Measurements from ENCODE around the gene CHN1. TPM values are rescaled to one million over a fixed set of nuclear protein-coding genes. Genes with fewer than 3 reads are reported as not detected.

Gene CHN1
- total and polyA plus RNA-seq, 2 of the 8 experiments (the other 6 are each of a cell fraction or from before 2014, with no cell fraction given) = 54.0 to 65.7 TPM

DNA sequence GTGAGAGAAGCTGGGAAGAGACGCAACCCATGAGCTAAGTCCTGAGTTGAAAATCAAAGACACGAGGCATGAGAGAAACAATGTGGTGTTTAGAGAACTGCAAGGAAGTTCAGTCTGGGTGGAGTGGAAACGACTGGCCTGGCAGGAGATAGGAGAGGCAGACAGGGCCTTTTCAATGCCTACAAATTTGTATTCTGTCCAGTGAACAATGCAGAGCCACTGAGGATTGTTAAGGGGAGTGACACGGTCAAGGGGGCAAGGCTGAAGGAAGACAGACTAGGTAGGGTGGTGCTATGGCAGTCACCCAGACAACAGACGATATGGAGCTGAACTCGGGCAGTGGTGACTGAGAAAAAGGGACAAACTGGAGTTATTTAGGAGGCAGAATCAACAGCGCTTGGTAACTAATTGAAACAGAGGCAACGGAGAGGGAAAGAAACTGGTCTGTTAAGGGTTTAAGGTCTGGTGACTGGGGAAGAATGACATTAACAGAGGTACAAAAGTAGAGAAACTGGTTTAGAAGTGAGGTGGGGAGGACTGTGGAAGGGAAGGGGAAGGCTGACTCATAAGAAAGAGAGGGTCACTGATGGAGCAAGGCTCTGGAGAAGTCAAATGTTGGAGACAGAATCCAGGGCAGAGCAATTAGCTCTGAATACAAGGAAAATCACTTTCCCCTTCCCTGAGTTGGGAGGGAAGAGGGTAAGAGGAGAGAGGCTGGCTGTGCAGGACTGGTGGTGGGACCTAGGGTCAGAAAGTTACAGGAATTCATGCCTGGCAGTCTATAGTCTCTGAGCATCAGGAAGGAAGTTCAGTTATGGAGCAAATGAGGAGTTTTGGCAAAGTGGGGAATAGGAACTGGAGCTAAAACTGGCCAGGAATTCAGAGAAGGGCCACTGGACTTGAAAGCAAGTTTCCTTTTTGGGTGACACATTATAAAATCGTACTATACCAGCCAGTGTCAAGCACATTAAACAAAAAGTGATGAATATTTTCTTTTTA lies 177.5 kb downstream of the CHN1 start:
- Histone ChIP-seq H3K36me3 (ENCODE audit: control insufficient read depth in 2 of 4, insufficient read depth in 4 of 4, low read length in 3 of 4) (peaks cover 0 to 8% (median 0%) of the 10 kb centered on the region in 4 experiments; a peak in 3 of 8 replicates), H3K79me2 (ENCODE audit: control insufficient read depth in 1 of 2, insufficient read depth in 2 of 2, low read length in 2 of 2) (peaks cover 0 to 22% of the 10 kb centered on the region in 2 experiments; a peak in 2 of 4 replicates), H2BK120ac (replicated peaks; ENCODE audit: low read depth, low read length) (no peak overlapping the region), H2AFZ (ENCODE audit: low read length) (no peak overlapping the region), H2BK15ac (ENCODE audit: low read length) (peak overlapping the region; percentile 67), H4K8ac (ENCODE audit: extremely low read depth, insufficient read depth, low read length) (no peak overlapping the region), H4K5ac (ENCODE audit: insufficient read length, low read depth, low read length) (peak overlapping the region; percentile 2), H3K27me3 (replicated peaks in 1 of 4; ENCODE audit: control insufficient read depth in 3 of 4, extremely low read depth in 1 of 4, insufficient read depth in 3 of 4, low read length in 3 of 4) (no peaks in the 10 kb centered on the region), H3K23ac (ENCODE audit: insufficient read length) (no peak overlapping the region), H3K4me1 (replicated peaks in 1 of 4; ENCODE audit: control insufficient read depth in 3 of 4, insufficient read depth in 4 of 4, low read length in 3 of 4) (peaks cover 3 to 18% (median 11%) of the 10 kb centered on the region in 4 experiments; a peak in 5 of 7 replicates), H3K4me3 (ENCODE audit: extremely low read depth in 1 of 4, insufficient read depth in 2 of 4, low read depth in 3 of 4, low read length in 4 of 4) (no peak overlapping the region), H3K56ac (replicated peaks; ENCODE audit: insufficient read length, low read depth, low read length) (no peak overlapping the region), H2BK12ac (ENCODE audit: low read depth, low read length) (peak overlapping the region; percentile 82; the same call in 1 of the 2 replicates), H4K91ac (replicated peaks; ENCODE audit: insufficient read length, low read length) (peak overlapping the region; percentile 18), H2BK20ac (ENCODE audit: low read length) (peak overlapping the region; percentile 77; the same call in 1 of the 2 replicates), H3K27ac (ENCODE audit: low read depth, low read length) (peak overlapping the region; percentile 39), H3K4ac (replicated peaks; ENCODE audit: insufficient read length, low read depth, low read length) (no peak overlapping the region), H3K18ac (ENCODE audit: extremely low read depth, low read length) (peak overlapping the region; percentile 20), H3K4me2 (ENCODE audit: insufficient read depth in 1 of 2, low read depth in 2 of 2, low read length in 2 of 2) (peak overlapping the region in 1 of 2 experiments; percentile 12; a peak in 1 of 4 replicates), H2AK5ac (ENCODE audit: low read depth, low read length) (peak overlapping the region; percentile 56; the same call in 1 of the 2 replicates), H4K20me1 (replicated peaks in 1 of 2; ENCODE audit: control insufficient read depth in 1 of 2, insufficient read depth in 2 of 2, low read length in 2 of 2) (no peaks in the 10 kb centered on the region), H2BK5ac (ENCODE audit: low read depth, low read length) (peak overlapping the region; percentile 48; the same call in 1 of the 2 replicates), H3K9ac (replicated peaks in 1 of 4; ENCODE audit: extremely low read depth in 1 of 4, low read depth in 3 of 4, low read length in 3 of 4) (no peak overlapping the region; a peak in 2 of 7 replicates), H3K23me2 (ENCODE audit: low read depth, low read length) (no peaks in the 10 kb centered on the region), H3K14ac (ENCODE audit: insufficient read length) (no peak overlapping the region), H3K79me1 (ENCODE audit: low read depth, low read length) (no peaks in the 10 kb centered on the region), H3K9me3 (ENCODE audit: insufficient read depth in 2 of 2, low read depth in 1 of 2, low read length in 1 of 2) (no peaks in the 10 kb centered on the region)
- POLR2A ChIA-PET (ENCODE audit: partially characterized antibody) = interaction anchor here (0.9 to 2.1 kb wide), 3 partner anchors 13 to 56 kb away, joined by 3 to 4 read pairs (median 4); no protein-coding TSS in a partner anchor
- DNase-seq (ENCODE audit: low read depth in 1 of 2, low spot score in 2 of 2) (no peak), FAIRE-seq (peak; percentile 32)
- 73% methylated on average over 9 of the region's 9 CpGs; no CpG with 5 or more reads in 1 of the 2 experiments for WGBS, 2 experiments (ENCODE audit: extremely low coverage in 1 of 2, insufficient coverage in 1 of 2, insufficient read length in 1 of 2, insufficient replicate concordance in 2 of 2, low coverage in 1 of 2, low lambda C conversion rate in 2 of 2, missing lambda C conversion rate in 1 of 2)
- TF ChIP-seq SIRT6 (IDR thresholded peaks at IDR 0.05; ENCODE audit: low read length) (no peak), ASH2L (IDR thresholded peaks at IDR 0.05; ENCODE audit: low read length) (peak; percentile 30)
- CTCF ChIA-PET (ENCODE audit: partially characterized antibody) = interaction anchor here (0.6 to 3.8 kb wide), 14 partner anchors 9 to 159 kb away, joined by 3 to 12 read pairs (median 4); no protein-coding TSS in a partner anchor

Measured in H1 (cell line).